Vagina (tissue), 2 donors: ENCODE results near the gene MTMR6.

Source experiments
- CTCF ChIP-seq, 3 experiments: fragments of 450-650 bp in 2 of 3; fragments of 200-600 bp in 1 of 3; sonication (generic) in 1 of 3; IDR thresholded peaks; one replicate each; pipeline ENCODE4 v1.5.1; 2017 to 2019; ENCODE audit warnings: antibody characterized with exemption in 3 of 3, mild to moderate bottlenecking in 2 of 3, moderate library complexity in 2 of 3
- POLR2A ChIP-seq, 2 donors: fragments of 450-650 bp; IDR thresholded peaks; one replicate each; pipeline ENCODE4 v1.6.1; 2017; ENCODE audit warnings: antibody characterized with exemption in 2 of 2, mild to moderate bottlenecking in 2 of 2, moderate library complexity in 2 of 2
- POLR2AphosphoS5 ChIP-seq, 2 donors: sonication (generic); formaldehyde crosslinking; IDR thresholded peaks; one replicate each; pipeline ENCODE4 v1.9.0; 2017; ENCODE audit warnings: antibody characterized with exemption in 2 of 2, mild to moderate bottlenecking in 2 of 2, low read depth in 1 of 2; ENCODE audit not compliant: insufficient read depth in 1 of 2

GRCh38 chr13:25210842-25211569 is 76.3 kb downstream of the MTMR6 start:
- TF ChIP-seq CTCF (IDR thresholded peaks at IDR 0.05) = no peak
- no peak for TF ChIP-seq POLR2A (IDR thresholded peaks at IDR 0.05)
- no peak for TF ChIP-seq POLR2AphosphoS5 (IDR thresholded peaks at IDR 0.05; ENCODE audit: insufficient read depth in 1 of 2, low read depth in 1 of 2)
